ENCODE measurements around the gene ARF1.

The ARF1 gene

DNA sequence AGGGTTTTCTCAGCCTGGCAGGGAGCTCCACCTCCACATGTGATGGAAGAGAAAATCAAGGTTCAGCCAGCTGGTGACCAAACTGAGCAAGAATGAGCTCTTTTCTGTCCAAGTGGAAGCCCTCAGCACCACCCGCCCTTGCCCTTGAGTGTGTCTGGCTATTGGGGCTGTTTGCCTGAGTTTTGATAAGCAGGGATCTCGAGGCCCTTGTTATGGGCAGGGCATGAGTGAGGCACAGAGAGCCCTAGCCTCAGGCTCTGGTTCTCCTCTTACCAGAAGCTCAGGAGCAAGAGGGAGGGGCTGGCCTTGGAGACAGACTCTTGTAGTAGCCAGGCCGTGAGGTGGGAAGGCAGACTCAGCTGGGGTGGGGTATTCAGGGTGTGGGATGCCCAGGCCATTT lies 37.5 kb upstream of the ARF1 start:
- in situ Hi-C loops (cut with MboI; ENCODE audit: low sequenced_read_pairs): no loop called here
- Histone ChIP-seq H3K4me1 (no peaks in the 10 kb centered on the region), H3K9me3 (no peaks in the 10 kb centered on the region), H3K4me3 (no peak overlapping the region), H3K27me3 (ENCODE audit: low read depth) (no peaks in the 10 kb centered on the region), H3K36me3 (replicated peaks) (no peaks in the 10 kb centered on the region)
- DNase-seq (ENCODE audit: low spot score in 2 of 2): no peak

DNA sequence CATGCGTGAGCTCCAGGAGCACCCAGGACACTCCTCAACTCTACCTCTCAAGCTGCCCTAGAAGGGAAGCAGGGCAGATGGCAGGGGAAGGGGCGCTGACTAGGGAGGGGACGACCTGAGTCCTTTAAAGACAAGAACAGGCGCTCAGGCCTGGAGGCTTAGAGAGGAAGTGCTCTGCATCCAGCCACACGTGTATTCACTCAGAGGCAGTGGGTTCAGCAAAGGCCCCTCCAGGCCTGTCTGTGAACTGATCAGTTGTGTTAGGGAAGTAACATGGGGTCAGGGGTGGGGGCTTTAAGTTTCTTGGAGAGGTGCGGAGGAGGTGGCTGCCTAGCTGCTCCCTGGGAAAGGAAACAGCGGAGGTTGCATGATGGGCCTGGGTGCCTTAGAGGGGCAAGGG lies 37.1 kb upstream of the ARF1 start:
- in situ Hi-C loops (cut with MboI; ENCODE audit: low sequenced_read_pairs): no loop called here
- H3K36me3 ChIP-seq (replicated peaks): no peaks in the 10 kb centered on the region
- H3K4me3 ChIP-seq: no peak overlapping the region
- no peak for DNase-seq (ENCODE audit: low spot score in 2 of 2)
- H3K27me3 ChIP-seq (ENCODE audit: low read depth): no peaks in the 10 kb centered on the region
- no peaks in the 10 kb centered on the region for H3K9me3 ChIP-seq
- no peaks in the 10 kb centered on the region for H3K4me1 ChIP-seq

DNA sequence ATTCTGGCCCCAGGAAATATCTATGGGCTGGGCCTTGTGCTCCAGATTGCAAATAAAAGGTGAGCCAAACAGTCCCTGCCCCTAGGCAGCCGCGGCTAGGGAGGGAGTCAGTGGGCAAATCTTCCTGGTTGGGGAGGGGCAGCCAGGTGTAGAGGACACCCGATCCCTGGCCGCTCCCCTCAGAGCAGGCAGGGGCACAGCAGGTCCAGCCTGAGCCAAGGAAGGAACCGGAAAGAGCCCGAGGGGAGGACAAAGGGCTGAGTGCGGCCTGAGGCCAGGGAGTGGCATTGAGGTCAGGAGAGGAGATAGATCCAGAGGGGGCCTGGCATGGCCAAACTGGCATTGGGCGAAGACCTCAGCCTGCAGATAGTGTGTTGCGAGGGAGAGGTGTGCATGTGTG lies 36.6 kb upstream of the ARF1 start:
- in situ Hi-C loops (cut with MboI; ENCODE audit: low sequenced_read_pairs): no loop called here
- Histone ChIP-seq H3K4me3 (no peak overlapping the region), H3K4me1 (no peaks in the 10 kb centered on the region), H3K36me3 (replicated peaks) (no peaks in the 10 kb centered on the region), H3K9me3 (no peaks in the 10 kb centered on the region), H3K27me3 (ENCODE audit: low read depth) (no peaks in the 10 kb centered on the region)
- no peak for DNase-seq (ENCODE audit: low spot score in 2 of 2)

- H3K27me3 ChIP-seq (ENCODE audit: low read depth): no peaks in the 10 kb centered on the region
- H3K36me3 ChIP-seq (replicated peaks): no peaks in the 10 kb centered on the region
- no peak for DNase-seq (ENCODE audit: low spot score in 2 of 2)
- H3K4me3 ChIP-seq: no peak overlapping the region
- H3K4me1 ChIP-seq: no peaks in the 10 kb centered on the region
- in situ Hi-C loops (cut with MboI; ENCODE audit: low sequenced_read_pairs): no loop called here
- H3K9me3 ChIP-seq: no peaks in the 10 kb centered on the region
These were observed 35.9 kb upstream of the ARF1 start for GRCh38 chr1:228046421-228047182.

DNA sequence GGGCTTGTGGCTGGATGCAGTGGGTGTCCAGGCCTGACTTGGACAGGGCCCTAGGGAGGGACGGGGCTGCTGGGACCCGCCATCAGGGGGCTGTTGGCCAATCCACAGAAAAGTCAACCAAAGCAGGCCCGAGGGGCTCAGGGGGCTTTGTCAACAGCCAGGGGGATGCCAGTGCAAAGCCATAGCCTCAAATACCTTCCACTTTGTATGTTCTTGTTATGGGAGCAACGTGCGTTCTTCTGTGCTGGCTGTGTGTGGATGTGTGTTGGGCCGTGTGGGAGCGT lies 35.4 kb upstream of the ARF1 start:
- H3K9me3 ChIP-seq: no peaks in the 10 kb centered on the region
- in situ Hi-C loops (cut with MboI; ENCODE audit: low sequenced_read_pairs): no loop called here
- H3K27me3 ChIP-seq (ENCODE audit: low read depth): no peaks in the 10 kb centered on the region
- H3K4me1 ChIP-seq: no peaks in the 10 kb centered on the region
- no peaks in the 10 kb centered on the region for H3K36me3 ChIP-seq (replicated peaks)
- DNase-seq (ENCODE audit: low spot score in 2 of 2): no peak
- no peak overlapping the region for H3K4me3 ChIP-seq

DNA sequence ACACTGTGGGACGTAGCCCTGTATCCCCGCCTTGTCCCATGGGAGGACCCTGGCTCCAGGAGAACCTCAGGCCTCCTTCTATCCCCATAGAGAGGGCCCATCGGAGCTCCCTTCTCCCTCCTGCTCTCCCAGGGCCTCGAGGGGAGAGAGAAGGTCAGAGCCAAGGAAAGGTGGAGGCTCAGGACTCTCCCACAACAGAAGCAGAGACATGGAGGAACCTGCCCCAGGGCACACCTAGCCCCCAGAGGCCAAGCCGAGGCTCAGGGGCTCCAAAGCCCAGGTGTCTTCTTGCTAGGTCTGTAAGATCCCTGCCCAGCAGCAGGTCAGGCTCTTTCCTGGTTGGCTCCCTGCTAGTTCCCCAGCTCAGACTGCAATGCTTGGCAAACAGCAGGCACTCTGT lies 34.4 kb upstream of the ARF1 start:
- in situ Hi-C loops (cut with MboI; ENCODE audit: low sequenced_read_pairs): no loop called here
- no peak for DNase-seq (ENCODE audit: low spot score in 2 of 2)
- no peaks in the 10 kb centered on the region for H3K4me1 ChIP-seq
- H3K9me3 ChIP-seq: no peaks in the 10 kb centered on the region
- no peaks in the 10 kb centered on the region for H3K36me3 ChIP-seq (replicated peaks)
- no peak overlapping the region for H3K4me3 ChIP-seq
- no peaks in the 10 kb centered on the region for H3K27me3 ChIP-seq (ENCODE audit: low read depth)

DNA sequence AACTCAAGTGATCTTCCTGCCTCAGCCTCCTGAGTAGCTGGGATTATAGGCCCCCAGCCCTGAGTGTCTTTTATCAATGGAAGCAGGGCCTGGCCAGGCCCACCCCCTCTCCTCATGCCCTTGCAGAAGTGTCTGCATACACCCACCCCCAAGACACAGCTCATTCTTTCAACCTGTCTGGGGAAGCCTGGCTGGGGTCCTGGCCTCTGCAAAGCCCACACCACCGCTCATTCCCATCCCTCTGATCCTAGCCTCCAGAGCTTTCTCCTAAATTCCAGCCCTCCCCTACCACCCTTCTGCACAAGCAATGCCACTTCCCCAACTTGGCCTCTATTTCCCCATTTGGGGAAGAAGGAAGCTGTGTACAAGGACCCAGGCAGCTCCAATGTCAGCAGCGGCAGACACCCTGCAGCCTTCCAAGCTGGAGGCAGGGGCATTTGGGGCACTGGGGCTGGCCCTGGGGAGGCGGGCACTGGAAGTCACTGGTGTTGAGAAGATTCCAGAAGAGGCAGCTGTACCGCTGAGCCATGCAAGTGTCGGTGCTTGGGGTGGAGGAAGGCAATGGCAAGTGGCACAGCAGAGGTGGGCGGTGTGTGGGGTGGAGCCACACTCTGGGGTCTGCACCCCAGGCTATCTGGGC lies 33.7 kb upstream of the ARF1 start:
- in situ Hi-C loops (cut with MboI; ENCODE audit: low sequenced_read_pairs): no loop called here
- Histone ChIP-seq H3K36me3 (replicated peaks) (no peaks in the 10 kb centered on the region), H3K4me3 (no peak overlapping the region), H3K9me3 (no peaks in the 10 kb centered on the region), H3K4me1 (no peaks in the 10 kb centered on the region), H3K27me3 (ENCODE audit: low read depth) (no peaks in the 10 kb centered on the region)
- DNase-seq (ENCODE audit: low spot score in 2 of 2): no peak

GRCh38 chr1:228050571-228051231 lies 31.8 kb upstream of the ARF1 start:
- Histone ChIP-seq H3K27me3 (ENCODE audit: low read depth) (no peaks in the 10 kb centered on the region; the same call in 1 of the 2 replicates), H3K4me3 (no peak overlapping the region), H3K4me1 (no peaks in the 10 kb centered on the region), H3K36me3 (replicated peaks) (no peaks in the 10 kb centered on the region), H3K9me3 (no peaks in the 10 kb centered on the region)
- in situ Hi-C loops (cut with MboI; ENCODE audit: low sequenced_read_pairs): no loop called here
- no peak for DNase-seq (ENCODE audit: low spot score in 2 of 2)

DNA sequence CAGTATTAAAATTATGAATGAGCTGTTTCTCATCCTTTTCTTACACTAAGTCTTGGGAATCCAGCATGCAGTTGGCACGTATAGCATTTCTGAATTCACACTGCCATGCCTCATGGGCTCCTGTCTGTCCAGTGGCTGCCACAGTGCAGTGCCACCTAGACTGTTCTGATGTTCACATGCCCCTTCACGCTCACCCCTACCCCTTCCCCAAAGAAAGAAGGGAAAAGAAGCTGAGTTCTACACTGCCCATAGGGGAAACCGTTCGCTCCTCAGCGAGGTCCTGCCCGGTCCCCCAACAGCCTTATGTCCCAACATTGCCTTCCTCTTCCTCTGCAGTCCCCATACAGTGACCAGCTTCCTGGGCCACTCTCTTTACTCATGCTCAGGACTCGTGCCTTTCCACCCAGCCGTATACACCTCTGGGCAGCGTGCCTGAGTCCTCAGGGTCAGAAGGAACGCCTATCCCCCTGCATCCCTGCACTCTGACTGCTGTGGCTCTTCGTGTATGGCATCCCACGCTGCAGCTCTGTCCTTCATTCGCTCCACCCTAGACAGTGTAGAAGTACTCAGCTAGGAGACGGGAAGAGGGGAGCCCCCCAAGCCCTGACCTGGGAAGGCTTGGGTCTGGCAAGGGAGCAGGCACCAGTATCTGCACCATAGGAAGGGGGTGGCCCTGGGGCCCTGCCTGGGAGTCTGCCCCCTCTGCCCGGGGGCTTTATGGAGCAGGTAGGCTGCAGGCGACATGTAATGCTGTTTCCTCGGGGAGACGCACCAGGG lies 24.1 kb upstream of the ARF1 start:
- Histone ChIP-seq H3K36me3 (replicated peaks) (no peaks in the 10 kb centered on the region), H3K4me3 (no peak overlapping the region), H3K9me3 (no peaks in the 10 kb centered on the region), H3K4me1 (no peaks in the 10 kb centered on the region), H3K27me3 (ENCODE audit: low read depth) (peaks cover 4% of the 10 kb centered on the region; the same call in 1 of the 2 replicates)
- in situ Hi-C loops (cut with MboI; ENCODE audit: low sequenced_read_pairs): no loop called here
- DNase-seq (ENCODE audit: low spot score in 2 of 2): no peak

DNA sequence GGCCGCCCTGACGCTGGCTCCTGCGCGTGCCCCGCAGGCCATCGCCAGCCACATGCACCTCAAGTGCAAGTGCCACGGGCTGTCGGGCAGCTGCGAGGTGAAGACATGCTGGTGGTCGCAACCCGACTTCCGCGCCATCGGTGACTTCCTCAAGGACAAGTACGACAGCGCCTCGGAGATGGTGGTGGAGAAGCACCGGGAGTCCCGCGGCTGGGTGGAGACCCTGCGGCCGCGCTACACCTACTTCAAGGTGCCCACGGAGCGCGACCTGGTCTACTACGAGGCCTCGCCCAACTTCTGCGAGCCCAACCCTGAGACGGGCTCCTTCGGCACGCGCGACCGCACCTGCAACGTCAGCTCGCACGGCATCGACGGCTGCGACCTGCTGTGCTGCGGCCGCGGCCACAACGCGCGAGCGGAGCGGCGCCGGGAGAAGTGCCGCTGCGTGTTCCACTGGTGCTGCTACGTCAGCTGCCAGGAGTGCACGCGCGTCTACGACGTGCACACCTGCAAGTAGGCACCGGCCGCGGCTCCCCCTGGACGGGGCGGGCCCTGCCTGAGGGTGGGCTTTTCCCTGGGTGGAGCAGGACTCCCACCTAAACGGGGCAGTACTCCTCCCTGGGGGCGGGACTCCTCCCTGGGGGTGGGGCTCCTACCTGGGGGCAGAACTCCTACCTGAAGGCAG lies 23.4 kb upstream of the ARF1 start:
- Histone ChIP-seq H3K4me1 (no peaks in the 10 kb centered on the region), H3K4me3 (peak overlapping the region; percentile 15; the same call in 1 of the 2 replicates), H3K9me3 (no peaks in the 10 kb centered on the region), H3K27me3 (ENCODE audit: low read depth) (peaks cover 4% of the 10 kb centered on the region; the same call in 1 of the 2 replicates), H3K36me3 (replicated peaks) (no peaks in the 10 kb centered on the region)
- no peak for DNase-seq (ENCODE audit: low spot score in 2 of 2)
- in situ Hi-C loops (cut with MboI; ENCODE audit: low sequenced_read_pairs): no loop called here

- Histone ChIP-seq H3K4me3 (peak overlapping the region; percentile 15; the same call in 1 of the 2 replicates), H3K4me1 (no peaks in the 10 kb centered on the region), H3K9me3 (no peaks in the 10 kb centered on the region), H3K36me3 (replicated peaks) (no peaks in the 10 kb centered on the region), H3K27me3 (ENCODE audit: low read depth) (peaks cover 4% of the 10 kb centered on the region; the same call in 1 of the 2 replicates)
- DNase-seq (ENCODE audit: low spot score in 2 of 2): peak; percentile 14 to 90
- in situ Hi-C loops (cut with MboI; ENCODE audit: low sequenced_read_pairs): no loop called here
These were observed 22.7 kb upstream of the ARF1 start for GRCh38 chr1:228059634-228060457.

GRCh38 chr1:228060458-228061190 lies 21.9 kb upstream of the ARF1 start:
- no peaks in the 10 kb centered on the region for H3K36me3 ChIP-seq (replicated peaks)
- H3K4me3 ChIP-seq: no peak overlapping the region

More at GRCh38 chr1:228060458-228061190, 21.9 kb upstream of the ARF1 start:
- in situ Hi-C loops (cut with MboI; ENCODE audit: low sequenced_read_pairs): no loop called here
- peaks cover 4% of the 10 kb centered on the region; the same call in 1 of the 2 replicates for H3K27me3 ChIP-seq (ENCODE audit: low read depth)
- no peaks in the 10 kb centered on the region for H3K9me3 ChIP-seq
- no peak for DNase-seq (ENCODE audit: low spot score in 2 of 2)
- H3K4me1 ChIP-seq: no peaks in the 10 kb centered on the region
